LNCaP clone FGC (cell line): ENCODE measurements around the gene IQGAP3.
"Not testable (repeated sequence)": the region's sequence is repeated elsewhere in the genome, so short reads cannot be mapped to it uniquely, and the experiment has no call there.

Source experiments
- DNase-seq: peaks from one replicate; pipeline ENCODE4 v3.0.0-alpha.2; 2011; ENCODE audit warnings: low read depth
- H3K4me3 ChIP-seq: 2 replicates; pipeline ENCODE4 v1.5.1; 2011; ENCODE audit warnings: mild to moderate bottlenecking, low read depth, low read length, control low read depth
- CTCF ChIP-seq: IDR thresholded peaks from 2 replicates; pipeline ENCODE4 v1.5.1; 2012; ENCODE audit warnings: mild to moderate bottlenecking; ENCODE audit not compliant: control insufficient read depth, insufficient read depth; ENCODE audit errors: extremely low read depth

The IQGAP3 gene

DNA sequence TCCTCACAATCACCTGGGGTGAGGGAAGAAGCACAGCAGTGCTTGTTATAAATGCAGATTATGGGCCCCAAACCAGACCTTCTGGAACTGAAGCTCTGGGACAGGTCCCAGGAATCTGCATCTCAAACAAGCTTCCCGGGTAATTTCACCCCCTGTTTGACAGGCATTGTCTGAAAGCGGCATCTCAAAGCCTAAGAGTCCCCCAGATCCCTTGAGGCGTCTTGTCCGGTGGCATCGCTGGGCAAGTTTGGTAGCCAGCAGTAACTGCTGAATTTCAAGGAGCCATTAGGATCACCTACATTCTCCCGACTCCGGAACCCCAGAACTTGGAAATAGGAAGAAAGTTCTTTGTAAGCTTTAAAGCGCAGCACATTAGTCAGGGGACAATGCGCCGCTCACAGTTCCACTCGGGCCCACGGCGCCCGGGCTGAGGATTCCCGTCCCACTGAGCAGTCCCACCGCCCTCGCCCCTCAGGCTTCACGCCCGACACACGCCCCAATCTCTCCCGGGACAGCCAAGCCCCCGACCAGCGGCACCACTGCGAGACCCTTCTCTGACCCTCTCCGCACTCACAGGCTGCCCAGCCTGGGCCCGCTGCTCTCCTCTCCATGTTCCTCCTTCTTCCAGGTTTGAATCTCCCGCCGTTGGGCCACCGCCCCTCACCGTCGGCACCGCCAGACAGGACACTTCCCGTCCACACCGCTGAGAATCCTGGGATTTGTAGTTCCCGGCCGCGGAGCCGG lies at the start of gene IQGAP3:
Gene IQGAP3 (minus strand): TSS at position 647 of the 744 bp plus-strand sequence. CDS start 36 bp downstream, at position 611.
- DNase-seq: peak; percentile 50
- no peak for TF ChIP-seq CTCF
- H3K4me3 ChIP-seq: peak within 1 kb of the TSS; percentile 93

DNA sequence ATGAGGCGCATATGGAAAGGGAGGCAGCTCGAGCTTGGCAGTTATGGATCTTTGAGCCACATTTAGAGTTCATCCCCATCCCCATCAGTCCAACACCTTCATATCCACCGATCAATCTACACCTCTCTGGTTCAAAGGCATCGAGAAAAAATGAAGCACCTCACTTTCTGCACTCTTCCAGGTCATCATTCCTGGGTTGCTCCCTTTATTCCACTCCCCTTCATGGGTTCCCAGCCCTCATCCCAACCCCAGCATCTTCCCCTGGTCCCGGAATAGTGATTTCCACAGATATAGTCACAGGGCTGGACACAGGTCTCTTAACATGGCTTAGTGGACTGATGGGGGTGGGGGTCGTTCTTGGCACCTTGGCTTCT lies 47.2 kb upstream of the IQGAP3 start:
- H3K4me3 ChIP-seq: no peak overlapping the region
- no peak for TF ChIP-seq CTCF
- DNase-seq: no peak

DNA sequence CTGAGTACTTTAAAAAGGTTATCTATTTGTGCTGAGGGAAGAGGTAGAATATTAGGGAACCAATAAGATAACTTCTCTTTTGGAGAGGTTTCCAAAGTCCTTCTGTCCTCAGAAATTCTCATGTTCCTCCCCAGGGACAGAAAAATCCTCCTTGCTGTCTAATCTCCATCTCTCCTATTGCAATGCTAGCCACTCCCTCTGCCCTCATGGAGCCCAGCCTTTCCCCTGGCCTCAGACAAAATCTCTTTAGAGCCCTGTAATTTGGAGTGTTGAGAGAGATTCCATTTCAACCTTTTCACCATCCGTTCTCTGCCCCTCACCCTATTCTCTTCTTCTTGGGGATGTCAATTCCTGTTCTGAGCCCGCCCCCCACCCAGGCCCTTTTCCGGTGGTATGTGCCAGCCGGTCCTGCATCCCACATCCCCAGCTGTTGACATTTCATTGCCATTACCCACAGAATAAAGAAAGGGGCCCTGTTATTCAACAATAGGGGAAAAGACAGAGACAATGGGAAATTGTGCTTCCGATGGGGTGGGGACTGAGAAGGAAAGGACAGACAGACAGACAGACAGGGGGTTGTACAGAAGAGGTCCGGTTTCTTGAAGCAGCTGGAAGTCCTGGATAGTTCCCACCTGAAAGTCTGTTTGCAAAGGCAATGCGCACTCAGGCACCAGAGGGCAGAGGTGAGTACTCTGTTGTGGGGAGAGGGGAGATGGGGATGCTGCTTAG lies 46.7 kb upstream of the IQGAP3 start, which contains the start of gene HAPLN2:
Gene HAPLN2 (plus strand): TSS at position 563 of the 729 bp plus-strand sequence. CDS start 4,076 bp downstream, outside the sequence.
- TF ChIP-seq CTCF: peak; percentile 63
- H3K4me3 ChIP-seq: no peak within 1 kb of the TSS
- no peak for DNase-seq

DNA sequence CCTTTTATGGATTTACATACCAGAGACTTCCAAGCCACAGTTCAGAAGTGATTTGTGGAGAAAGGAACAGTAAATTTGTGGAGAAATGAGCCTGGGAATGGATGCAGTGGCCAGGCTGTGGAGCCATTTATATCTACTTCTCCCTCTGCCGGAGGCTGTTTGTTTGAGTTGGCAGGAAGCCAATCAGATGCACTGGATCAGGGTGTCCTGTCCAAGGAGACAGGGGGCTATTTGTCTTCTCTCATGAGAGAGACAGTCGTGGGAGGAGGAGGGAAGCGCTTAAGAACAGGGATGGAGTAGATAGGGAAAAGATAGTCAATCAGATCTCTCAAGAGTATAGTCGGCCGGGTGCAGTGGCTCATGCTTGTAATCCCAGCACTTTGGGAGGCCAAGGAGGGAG lies 44.1 kb upstream of the IQGAP3 start:
- 0 out of 2 replicates have a peak, but pooled peaks have one; percentile 4 for TF ChIP-seq CTCF
- DNase-seq: peak; percentile 87
- peak overlapping the region; percentile 13 for H3K4me3 ChIP-seq

GRCh38 chr1:156615946-156616345 lies 43.6 kb upstream of the IQGAP3 start:
- DNase-seq: no peak
- H3K4me3 ChIP-seq: peak overlapping the region; percentile 13
- no peak for TF ChIP-seq CTCF

DNA sequence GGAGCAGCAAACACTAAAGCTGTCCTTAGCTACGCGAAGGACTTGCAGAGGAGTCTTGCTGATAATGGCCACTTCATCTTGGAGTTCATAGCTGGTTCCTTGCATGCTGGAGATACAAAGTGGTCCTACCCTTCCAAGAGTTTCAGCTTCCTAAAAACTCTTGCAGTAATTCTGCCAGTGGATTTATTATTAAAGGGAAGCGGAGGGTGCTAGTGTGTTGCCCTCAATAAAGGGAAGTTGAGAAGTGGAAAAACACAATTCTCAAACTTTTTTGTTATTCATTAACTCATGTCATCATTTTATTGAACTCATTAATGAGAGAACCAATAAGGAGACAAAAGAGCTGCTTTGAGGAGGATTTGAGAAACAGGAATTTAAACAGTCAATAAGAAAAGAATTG lies 40.3 kb upstream of the IQGAP3 start:
- TF ChIP-seq CTCF: no peak
- no peak for DNase-seq

DNA sequence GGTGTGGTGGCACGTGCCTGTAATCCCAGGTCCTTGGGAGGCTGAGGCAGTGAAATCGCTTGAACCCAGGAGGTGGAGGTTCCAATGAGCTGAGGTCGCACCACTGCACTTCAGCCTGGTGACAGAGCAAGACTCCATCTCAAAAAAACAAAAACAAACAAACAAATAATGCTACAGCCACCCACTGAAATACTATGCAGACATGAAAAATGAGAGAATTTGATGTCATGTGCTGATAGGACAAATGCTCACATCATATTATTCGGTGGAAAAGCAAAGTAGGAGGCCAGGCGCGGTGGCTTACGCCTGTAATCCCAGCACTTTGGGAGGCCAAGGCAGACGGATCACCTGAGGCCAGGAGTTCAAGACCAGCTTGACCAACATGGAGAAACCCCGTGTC lies 37.7 kb upstream of the IQGAP3 start:
- not testable (repeated sequence) for DNase-seq, H3K4me3 ChIP-seq

More for the DNA sequence above, 40.3 kb upstream of the IQGAP3 start:
- H3K4me3 ChIP-seq: no peak overlapping the region
